Sigmoid colon (tissue), 7 donors: ENCODE measurements around the gene CDH13. TPM values are rescaled to one million over a fixed set of nuclear protein-coding genes. Genes with fewer than 3 reads are reported as not detected.

Experiments used
- DNase-seq: peaks from one replicate; pipeline ENCODE4 v3.0.0-alpha.2; 2019
- H3K27ac ChIP-seq, 4 donors: fragments of 200-600 bp; sonication (generic); one replicate each; pipeline ENCODE4 v1.5.1; 2016 to 2019; ENCODE audit warnings: mild to moderate bottlenecking in 1 of 4
- H3K27me3 ChIP-seq, 3 donors: fragments of 200-600 bp; sonication (generic); one replicate each; pipeline ENCODE4 v1.5.1; 2019; ENCODE audit warnings: mild to moderate bottlenecking in 1 of 3
- H3K36me3 ChIP-seq, 4 donors: fragments of 200-600 bp; sonication (generic); one replicate each; pipeline ENCODE4 v1.5.1; 2016 to 2019
- H3K4me1 ChIP-seq, 4 donors: fragments of 200-600 bp; sonication (generic); one replicate each; pipeline ENCODE4 v1.5.1; 2017 to 2019
- H3K4me3 ChIP-seq, 4 donors: fragments of 200-600 bp; sonication (generic); one replicate each; pipeline ENCODE4 v1.5.1; 2017 to 2019; ENCODE audit warnings: mild to moderate bottlenecking in 2 of 4, moderate library complexity in 1 of 4
- H3K9me3 ChIP-seq, 4 donors: fragments of 200-600 bp in 3 of 4; sonication (generic) in 3 of 4; one replicate each; pipeline versions ENCODE4 v1.5.1 to v1.6.1; 2013 to 2019
- EP300 ChIP-seq, 4 donors: sonication (generic); formaldehyde crosslinking; IDR thresholded peaks; one replicate each; pipeline ENCODE4 v1.6.1; 2017; ENCODE audit warnings: antibody characterized with exemption in 4 of 4
- POLR2A ChIP-seq, 2 donors: fragments of 450-650 bp; IDR thresholded peaks; one replicate each; pipeline ENCODE4 v1.6.1; 2016; ENCODE audit warnings: antibody characterized with exemption in 2 of 2, mild to moderate bottlenecking in 2 of 2, moderate library complexity in 2 of 2
- POLR2AphosphoS5 ChIP-seq, 4 donors: sonication (generic); formaldehyde crosslinking; IDR thresholded peaks; one replicate each; pipeline ENCODE4 v1.6.1; 2017; ENCODE audit warnings: antibody characterized with exemption in 4 of 4
- WGBS, 2 donors: extraction: QIAGEN DNeasy Blood & Tissue Kit; methylation state at CpG; one replicate each; pipeline ENCODE4 v1.1.7; 2013; 5-methylcytosine and 5-hydroxymethylcytosine counted together
- intact Hi-C: fragments of 100-400 bp; cut with DNase I; formaldehyde crosslinking; loops from one replicate; pipeline ENCODE4 v1.15.1; 2023
- polyA plus RNA-seq, 3 donors: library from polyadenylated mRNA; stranded (reverse); fragments of 200-250 nt; gene quantifications; one replicate each; pipeline ENCODE4 v1.2.3, GENCODE V29; 2013
- total RNA-seq, 4 donors: library from RNA; depleted of rRNA; stranded (reverse); fragments of >200 nt; gene quantifications; one replicate each; pipeline ENCODE4 v1.1.0, GENCODE V29; 2016
- TF ChIP-seq, protein P1 (sequence below), 4 experiments: fragments of 450-650 bp in 3 of 4; fragments of 200-600 bp in 1 of 4; IDR thresholded peaks; one replicate each; pipeline ENCODE4 v1.5.1; 2016 to 2019; ENCODE audit warnings: antibody characterized with exemption in 4 of 4, mild to moderate bottlenecking in 3 of 4, moderate library complexity in 2 of 4
- donor health status: healthy with polysubstance abuse.
- donor health status: Bipolar disorder and iron deficiency.
- donor health status: healthy.

The CDH13 gene
- total and polyA plus RNA-seq, 7 donors = 0.60 to 17.6 (median 11.8) TPM

DNA sequence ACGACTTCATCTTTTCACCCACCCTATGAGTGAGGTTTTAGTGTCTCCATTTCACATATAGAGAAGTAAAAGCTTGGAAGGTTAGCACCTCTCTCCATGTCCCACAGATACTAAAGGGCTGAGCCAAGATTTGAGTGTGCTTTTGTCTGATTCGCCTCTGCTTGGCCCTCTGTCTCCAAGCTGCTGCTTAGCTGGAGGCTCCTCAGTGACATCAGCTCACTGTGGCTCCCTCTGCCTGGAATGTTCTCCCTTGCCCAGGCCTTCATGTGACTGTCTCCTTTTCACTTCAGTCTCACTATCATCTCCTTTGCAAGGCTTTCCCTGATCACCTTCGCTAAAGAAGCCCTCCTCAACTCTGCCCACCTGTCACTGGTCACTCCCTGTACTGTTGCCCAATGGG lies 1096.5 kb downstream of the CDH13 start:
- no peak for DNase-seq
- Histone ChIP-seq H3K4me1 (no peaks in the 10 kb centered on the region), H3K9me3 (no peaks in the 10 kb centered on the region), H3K36me3 (no peaks in the 10 kb centered on the region), H3K27me3 (no peaks in the 10 kb centered on the region), H3K27ac (no peak overlapping the region), H3K4me3 (no peak overlapping the region)
- no peak for TF ChIP-seq EP300 (IDR thresholded peaks at IDR 0.05)
- TF ChIP-seq POLR2A (IDR thresholded peaks at IDR 0.05) = no peak
- TF ChIP-seq, protein P1, sequence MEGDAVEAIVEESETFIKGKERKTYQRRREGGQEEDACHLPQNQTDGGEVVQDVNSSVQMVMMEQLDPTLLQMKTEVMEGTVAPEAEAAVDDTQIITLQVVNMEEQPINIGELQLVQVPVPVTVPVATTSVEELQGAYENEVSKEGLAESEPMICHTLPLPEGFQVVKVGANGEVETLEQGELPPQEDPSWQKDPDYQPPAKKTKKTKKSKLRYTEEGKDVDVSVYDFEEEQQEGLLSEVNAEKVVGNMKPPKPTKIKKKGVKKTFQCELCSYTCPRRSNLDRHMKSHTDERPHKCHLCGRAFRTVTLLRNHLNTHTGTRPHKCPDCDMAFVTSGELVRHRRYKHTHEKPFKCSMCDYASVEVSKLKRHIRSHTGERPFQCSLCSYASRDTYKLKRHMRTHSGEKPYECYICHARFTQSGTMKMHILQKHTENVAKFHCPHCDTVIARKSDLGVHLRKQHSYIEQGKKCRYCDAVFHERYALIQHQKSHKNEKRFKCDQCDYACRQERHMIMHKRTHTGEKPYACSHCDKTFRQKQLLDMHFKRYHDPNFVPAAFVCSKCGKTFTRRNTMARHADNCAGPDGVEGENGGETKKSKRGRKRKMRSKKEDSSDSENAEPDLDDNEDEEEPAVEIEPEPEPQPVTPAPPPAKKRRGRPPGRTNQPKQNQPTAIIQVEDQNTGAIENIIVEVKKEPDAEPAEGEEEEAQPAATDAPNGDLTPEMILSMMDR (IDR thresholded peaks at IDR 0.05) = no peak
- no peak for TF ChIP-seq POLR2AphosphoS5 (IDR thresholded peaks at IDR 0.05)
- WGBS, 2 donors = 73 to 78% methylated on average over 3 of the region's 3 CpGs
- intact Hi-C loops = no loop called here

DNA sequence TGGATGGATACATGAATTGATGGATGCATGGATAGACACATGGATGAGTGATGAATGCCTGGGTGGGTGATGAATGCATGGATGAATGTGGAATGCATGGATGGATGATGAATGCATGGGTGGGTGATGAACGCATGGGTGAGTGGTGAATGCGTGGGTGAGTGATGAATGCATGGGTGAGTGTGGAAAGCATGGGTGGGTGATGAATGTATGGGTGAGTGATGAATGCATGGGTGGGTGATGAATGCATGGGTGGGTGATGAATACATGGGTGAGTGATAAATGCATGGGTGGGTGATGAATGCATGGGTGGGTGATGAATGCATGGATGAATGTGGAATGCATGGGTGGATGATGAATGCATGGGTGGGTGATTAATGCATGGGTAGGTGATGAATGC lies 1097.1 kb downstream of the CDH13 start:
- DNase-seq = no peak
- H3K27me3 ChIP-seq = no peaks in the 10 kb centered on the region
- H3K4me1 ChIP-seq = no peaks in the 10 kb centered on the region
- no peaks in the 10 kb centered on the region for H3K9me3 ChIP-seq
- 91 to 92% methylated on average over 2 of the region's 2 CpGs for WGBS, 2 donors
- H3K4me3 ChIP-seq = no peak overlapping the region
- intact Hi-C loops = no loop called here
- H3K27ac ChIP-seq = no peak overlapping the region
- H3K36me3 ChIP-seq = no peaks in the 10 kb centered on the region
- TF ChIP-seq EP300 (IDR thresholded peaks at IDR 0.05) (no peak), POLR2AphosphoS5 (IDR thresholded peaks at IDR 0.05) (no peak), POLR2A (IDR thresholded peaks at IDR 0.05) (no peak)
- TF ChIP-seq, protein P1 (IDR thresholded peaks at IDR 0.05) = no peak

DNA sequence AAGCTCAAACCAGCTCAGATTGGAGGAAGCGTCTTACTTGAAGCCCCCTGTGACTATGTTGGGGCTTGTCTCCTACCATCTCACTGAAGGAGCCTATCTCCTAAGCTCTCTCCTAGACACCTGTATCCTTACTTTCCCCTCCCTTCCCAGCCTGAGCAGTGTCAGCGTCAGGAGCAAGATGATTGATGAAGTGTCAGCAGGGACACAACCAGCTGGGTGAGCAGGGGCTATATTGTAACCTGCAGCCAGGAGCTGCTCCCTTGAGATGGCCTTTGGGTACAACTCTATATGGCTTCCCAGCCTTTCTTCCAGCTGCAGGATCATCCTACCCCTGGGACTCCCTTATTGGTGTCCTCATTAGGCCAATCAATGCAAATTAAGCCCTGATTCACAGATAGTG lies 1097.8 kb downstream of the CDH13 start:
- intact Hi-C loops = no loop called here
- WGBS, 2 donors = 72 to 91% methylated on average over 2 of the region's 2 CpGs
- DNase-seq = no peak
- Histone ChIP-seq H3K4me3 (no peak overlapping the region), H3K27ac (no peak overlapping the region), H3K9me3 (no peaks in the 10 kb centered on the region), H3K27me3 (no peaks in the 10 kb centered on the region), H3K4me1 (no peaks in the 10 kb centered on the region), H3K36me3 (no peaks in the 10 kb centered on the region)
- no peak for TF ChIP-seq POLR2AphosphoS5 (IDR thresholded peaks at IDR 0.05)
- no peak for TF ChIP-seq POLR2A (IDR thresholded peaks at IDR 0.05)
- TF ChIP-seq EP300 (IDR thresholded peaks at IDR 0.05) = no peak
- TF ChIP-seq, protein P1 (IDR thresholded peaks at IDR 0.05) = no peak

DNA sequence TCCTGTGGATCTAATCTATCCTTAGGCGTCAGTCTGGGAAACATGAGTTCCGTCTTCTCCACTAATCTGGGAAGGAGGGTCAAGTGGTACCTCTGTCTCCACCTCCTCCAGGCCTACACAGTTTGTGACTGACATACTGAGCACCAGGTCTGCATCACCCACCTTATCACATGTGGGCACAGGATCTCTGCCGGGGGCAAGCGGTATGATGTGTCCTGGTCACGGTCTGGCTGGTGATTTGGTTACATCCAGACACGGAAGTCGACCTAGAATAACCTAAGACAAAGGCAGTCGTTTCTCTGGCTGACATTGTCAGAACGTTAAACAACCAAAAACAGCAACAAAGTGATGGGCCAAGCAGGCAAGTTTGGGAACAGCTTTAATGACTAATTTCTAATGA lies 1098.5 kb downstream of the CDH13 start:
- 80 to 86% methylated on average over 9 of the region's 9 CpGs for WGBS, 2 donors
- intact Hi-C loops = no loop called here

More for the DNA sequence above, 1098.5 kb downstream of the CDH13 start:
- no peaks in the 10 kb centered on the region for H3K9me3 ChIP-seq
- no peaks in the 10 kb centered on the region for H3K4me1 ChIP-seq
- H3K27ac ChIP-seq = no peak overlapping the region
- no peaks in the 10 kb centered on the region for H3K27me3 ChIP-seq
- H3K36me3 ChIP-seq = no peaks in the 10 kb centered on the region
- no peak for DNase-seq
- no peak overlapping the region for H3K4me3 ChIP-seq
- TF ChIP-seq EP300 (IDR thresholded peaks at IDR 0.05) = no peak
- TF ChIP-seq, protein P1 (IDR thresholded peaks at IDR 0.05) = no peak
- no peak for TF ChIP-seq POLR2AphosphoS5 (IDR thresholded peaks at IDR 0.05)
- TF ChIP-seq POLR2A (IDR thresholded peaks at IDR 0.05) = no peak
